SU-DHL-6 (cell line): ENCODE results near the gene RIIAD1.

Source experiments
- H2AFZ ChIP-seq: fragments of 200-600 bp; sonication (generic); 2 replicates; pipeline ENCODE4 v1.6.1; 2014; ENCODE audit warnings: low read depth, mild to moderate bottlenecking, moderate library complexity, mixed read lengths, antibody characterized with exemption, low read length; ENCODE audit not compliant: severe bottlenecking
- H3F3A ChIP-seq: fragments of 200-600 bp; shearing (Covaris generic); 2 replicates; pipeline ENCODE4 v1.6.0; 2016; ENCODE audit warnings: antibody characterized with exemption, mild to moderate bottlenecking; ENCODE audit not compliant: insufficient read depth
- H3K27ac ChIP-seq: fragments of 200-600 bp; sonication (generic); 2 replicates; pipeline ENCODE4 v1.5.1; 2016; ENCODE audit warnings: low read depth, mild to moderate bottlenecking, low read length, moderate library complexity, mixed read lengths
- H3K27me3 ChIP-seq: fragments of 200-600 bp; sonication (generic), shearing (Covaris generic); 2 replicates; pipeline ENCODE4 v1.6.0; 2014; ENCODE audit warnings: mild to moderate bottlenecking, low read length
- H3K36me3 ChIP-seq: fragments of 200-600 bp; sonication (generic); 2 replicates; pipeline ENCODE4 v1.6.1; 2014; ENCODE audit warnings: mild to moderate bottlenecking, low read length, mixed read lengths
- H3K4me2 ChIP-seq: fragments of 300-600, 200-600 bp; shearing (Covaris generic), sonication (generic); 2 replicates; pipeline ENCODE4 v1.6.0; 2014; ENCODE audit warnings: low read length, low read depth, mild to moderate bottlenecking; ENCODE audit not compliant: poor library complexity, severe bottlenecking
- H3K4me3 ChIP-seq: fragments of 200-600 bp; sonication (generic); 2 replicates; pipeline ENCODE4 v1.5.1; 2014; ENCODE audit warnings: antibody characterized with exemption, low read length, mild to moderate bottlenecking, mixed read lengths; ENCODE audit not compliant: insufficient read depth, poor library complexity, severe bottlenecking
- H3K79me2 ChIP-seq: fragments of 200-600 bp; sonication (generic); 2 replicates; pipeline ENCODE4 v1.6.1; 2014; ENCODE audit warnings: mild to moderate bottlenecking, low read length, moderate library complexity; ENCODE audit not compliant: insufficient read depth
- H3K9ac ChIP-seq: fragments of 200-600 bp; sonication (generic); 2 replicates; pipeline ENCODE4 v1.7.0; 2014; ENCODE audit warnings: mild to moderate bottlenecking, low read length
- H3K9me2 ChIP-seq: fragments of 200-600 bp; sonication (generic); replicated peaks from 2 replicates; pipeline ENCODE4 v1.6.1; 2014; ENCODE audit warnings: low read length; ENCODE audit not compliant: insufficient read depth
- H3K9me3 ChIP-seq: fragments of 200-600 bp; sonication (generic); 2 replicates; pipeline ENCODE4 v1.6.1; 2014; ENCODE audit warnings: low read length, mixed read lengths; ENCODE audit not compliant: insufficient read depth
- H4K20me1 ChIP-seq: fragments of 200-600 bp; sonication (generic); 2 replicates; pipeline ENCODE4 v1.6.1; 2014; ENCODE audit warnings: low read depth, mild to moderate bottlenecking, antibody characterized with exemption, low read length, moderate library complexity, mixed read lengths
- CTCF ChIP-seq: fragments of 200-600 bp; sonication (generic); IDR thresholded peaks from one replicate; pipeline ENCODE4 v1.5.1; 2017; ENCODE audit warnings: antibody characterized with exemption, mild to moderate bottlenecking, low read length, moderate library complexity; ENCODE audit not compliant: insufficient read depth, poor library complexity, severe bottlenecking
- EZH2phosphoT487 ChIP-seq: fragments of 200-600 bp; sonication (generic), shearing (Covaris generic); conservative IDR thresholded peaks from 2 replicates; pipeline ENCODE4 v1.6.1; 2018; ENCODE audit warnings: mild to moderate bottlenecking, antibody characterized with exemption, low read length, moderate library complexity, mixed read lengths

The RIIAD1 gene

GRCh38 chr1:151705753-151706463 lies 15.4 kb upstream of the RIIAD1 start:
- Histone ChIP-seq H3K4me2 (no peak overlapping the region), H3K79me2 (no peaks in the 10 kb centered on the region), H3K9me2 (no peaks in the 10 kb centered on the region), H3K4me3 (no peak overlapping the region), H3K9me3 (no peaks in the 10 kb centered on the region), H2AFZ (no peak overlapping the region), H3K36me3 (no peaks in the 10 kb centered on the region), H4K20me1 (no peaks in the 10 kb centered on the region), H3K9ac (no peak overlapping the region), H3K27ac (no peak overlapping the region), H3K27me3 (no peaks in the 10 kb centered on the region), H3F3A (no peaks in the 10 kb centered on the region)
- TF ChIP-seq CTCF (no peak), EZH2phosphoT487 (no peak)

GRCh38 chr1:151706464-151707415 lies 14.6 kb upstream of the RIIAD1 start:
- H3K4me2 ChIP-seq: no peak overlapping the region
- no peaks in the 10 kb centered on the region for H3K36me3 ChIP-seq
- no peak for TF ChIP-seq CTCF
- no peak for TF ChIP-seq EZH2phosphoT487
- H3K27me3 ChIP-seq: no peaks in the 10 kb centered on the region
- no peak overlapping the region for H3K27ac ChIP-seq
- no peak overlapping the region for H3K4me3 ChIP-seq
- no peaks in the 10 kb centered on the region for H3K79me2 ChIP-seq
- no peaks in the 10 kb centered on the region for H3F3A ChIP-seq
- H3K9ac ChIP-seq: no peak overlapping the region
- H4K20me1 ChIP-seq: no peaks in the 10 kb centered on the region
- H3K9me3 ChIP-seq: no peaks in the 10 kb centered on the region
- no peak overlapping the region for H2AFZ ChIP-seq
- no peaks in the 10 kb centered on the region for H3K9me2 ChIP-seq

GRCh38 chr1:151707541-151708065 lies 13.7 kb upstream of the RIIAD1 start:
- no peaks in the 10 kb centered on the region for H3K27me3 ChIP-seq
- H3F3A ChIP-seq: no peaks in the 10 kb centered on the region
- H3K27ac ChIP-seq: no peak overlapping the region
- no peak overlapping the region for H3K4me3 ChIP-seq
- no peaks in the 10 kb centered on the region for H3K9me2 ChIP-seq
- H3K4me2 ChIP-seq: no peak overlapping the region
- TF ChIP-seq CTCF (no peak), EZH2phosphoT487 (no peak)
- no peaks in the 10 kb centered on the region for H3K79me2 ChIP-seq
- no peak overlapping the region for H3K9ac ChIP-seq
- no peak overlapping the region for H2AFZ ChIP-seq
- no peaks in the 10 kb centered on the region for H4K20me1 ChIP-seq
- H3K36me3 ChIP-seq: no peaks in the 10 kb centered on the region
- no peaks in the 10 kb centered on the region for H3K9me3 ChIP-seq
